ENCODE measurements around the gene RRP8.

DNA sequence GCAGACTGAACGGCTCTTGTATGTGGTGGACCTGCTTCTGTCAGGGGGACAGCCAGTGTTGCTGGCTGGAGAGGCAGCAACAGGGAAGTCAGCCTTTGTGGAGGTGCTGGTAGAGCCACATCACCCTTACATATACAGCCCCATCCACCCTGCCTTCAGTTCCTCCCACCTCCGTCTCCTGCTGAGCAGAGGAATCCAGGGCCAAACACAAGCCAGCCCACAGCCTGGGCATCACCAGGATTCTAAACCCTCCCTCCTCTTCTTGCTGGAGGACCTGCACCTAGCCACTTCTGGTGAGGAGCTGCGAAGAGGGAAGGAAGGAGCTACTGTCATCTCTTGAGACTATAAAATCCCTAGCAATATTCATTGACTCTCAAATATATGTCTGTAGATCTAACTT is 54.8 kb downstream of the RRP8 start:
- TF ChIP-seq CTCF (conservative IDR thresholded peaks at IDR 0.05), result no peak
- no peak for TF ChIP-seq EZH2 (IDR thresholded peaks at IDR 0.05; ENCODE audit: low read depth)
